Measurements from ENCODE around the gene AKR1B1. TPM values are rescaled to one million over a fixed set of nuclear protein-coding genes. Genes with fewer than 3 reads are reported as not detected.

Gene AKR1B1
- total RNA-seq, 1 donor from 2014 or later, result 88.9 TPM

DNA sequence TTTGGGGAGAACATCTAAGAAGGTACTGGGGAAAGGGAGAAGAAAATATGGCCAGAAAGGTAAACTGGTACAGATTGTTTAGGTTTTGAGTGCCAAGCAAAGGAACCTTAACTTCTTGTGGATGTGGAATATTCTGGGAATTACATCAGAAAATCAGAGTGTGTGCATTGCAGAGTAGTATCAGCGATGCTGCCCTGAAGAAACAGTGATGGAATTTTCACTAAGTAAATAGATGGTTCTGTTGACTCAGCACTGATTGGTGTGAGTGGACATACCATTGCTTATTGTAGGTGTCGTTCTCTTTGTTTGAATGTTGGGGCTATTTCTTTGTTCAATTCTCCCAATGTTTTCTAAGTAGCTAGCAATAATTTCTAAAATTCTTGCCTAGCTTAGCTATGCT lies 24.4 kb upstream of the AKR1B1 start:
- H3K27me3 Mint-ChIP-seq, result peaks cover 25% of the 10 kb centered on the region
- POLR2A ChIA-PET, result no interaction called here
- no peaks in the 10 kb centered on the region for H3K4me1 Mint-ChIP-seq

DNA sequence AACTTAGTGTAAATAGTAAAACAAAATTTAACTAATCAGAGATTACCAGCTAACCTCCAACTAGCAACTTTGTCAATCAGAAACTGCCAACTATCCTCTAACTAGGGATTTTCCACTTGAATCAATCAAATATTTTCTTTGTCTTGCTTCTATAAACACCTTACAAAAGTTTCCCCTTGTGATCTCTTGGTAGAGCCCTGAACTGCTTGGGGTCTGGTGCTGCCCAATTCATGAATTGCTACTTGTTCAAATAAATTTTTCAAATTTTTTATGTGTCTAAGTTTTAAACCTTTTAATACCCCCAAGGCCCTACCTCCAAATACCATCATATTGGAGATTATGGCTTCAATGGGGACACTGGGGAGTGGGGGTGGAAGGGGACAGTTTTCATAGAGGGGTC lies 24.0 kb upstream of the AKR1B1 start:
- TF ChIP-seq, protein P1, sequence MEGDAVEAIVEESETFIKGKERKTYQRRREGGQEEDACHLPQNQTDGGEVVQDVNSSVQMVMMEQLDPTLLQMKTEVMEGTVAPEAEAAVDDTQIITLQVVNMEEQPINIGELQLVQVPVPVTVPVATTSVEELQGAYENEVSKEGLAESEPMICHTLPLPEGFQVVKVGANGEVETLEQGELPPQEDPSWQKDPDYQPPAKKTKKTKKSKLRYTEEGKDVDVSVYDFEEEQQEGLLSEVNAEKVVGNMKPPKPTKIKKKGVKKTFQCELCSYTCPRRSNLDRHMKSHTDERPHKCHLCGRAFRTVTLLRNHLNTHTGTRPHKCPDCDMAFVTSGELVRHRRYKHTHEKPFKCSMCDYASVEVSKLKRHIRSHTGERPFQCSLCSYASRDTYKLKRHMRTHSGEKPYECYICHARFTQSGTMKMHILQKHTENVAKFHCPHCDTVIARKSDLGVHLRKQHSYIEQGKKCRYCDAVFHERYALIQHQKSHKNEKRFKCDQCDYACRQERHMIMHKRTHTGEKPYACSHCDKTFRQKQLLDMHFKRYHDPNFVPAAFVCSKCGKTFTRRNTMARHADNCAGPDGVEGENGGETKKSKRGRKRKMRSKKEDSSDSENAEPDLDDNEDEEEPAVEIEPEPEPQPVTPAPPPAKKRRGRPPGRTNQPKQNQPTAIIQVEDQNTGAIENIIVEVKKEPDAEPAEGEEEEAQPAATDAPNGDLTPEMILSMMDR (IDR thresholded peaks at IDR 0.05), result no peak
- CTCF ChIA-PET, result no interaction called here
- no peaks in the 10 kb centered on the region for H3K36me3 Mint-ChIP-seq (ENCODE audit: low read depth)
- peaks cover 5% of the 10 kb centered on the region for H3K9me3 Mint-ChIP-seq
- POLR2A ChIA-PET, result no interaction called here
- no peaks in the 10 kb centered on the region for H3K4me1 Mint-ChIP-seq
- intact Hi-C loops (cut with micrococcal nuclease), result no loop called here
- no peak overlapping the region for H3K27ac Mint-ChIP-seq
- H3K27me3 Mint-ChIP-seq, result peaks cover 25% of the 10 kb centered on the region
- DNase-seq (no peak), ATAC-seq (ENCODE audit: low read depth) (no peak)
- no peak overlapping the region for H3K4me3 Mint-ChIP-seq

More for the DNA sequence above, 24.4 kb upstream of the AKR1B1 start:
- DNase-seq (no peak), ATAC-seq (ENCODE audit: low read depth) (no peak)
- CTCF ChIA-PET, result no interaction called here
- Mint-ChIP-seq H3K27ac (no peak overlapping the region), H3K36me3 (ENCODE audit: low read depth) (no peaks in the 10 kb centered on the region), H3K4me3 (no peak overlapping the region), H3K9me3 (peaks cover 5% of the 10 kb centered on the region)
- TF ChIP-seq, protein P1 (IDR thresholded peaks at IDR 0.05), result no peak
- intact Hi-C loops (cut with micrococcal nuclease), result no loop called here

DNA sequence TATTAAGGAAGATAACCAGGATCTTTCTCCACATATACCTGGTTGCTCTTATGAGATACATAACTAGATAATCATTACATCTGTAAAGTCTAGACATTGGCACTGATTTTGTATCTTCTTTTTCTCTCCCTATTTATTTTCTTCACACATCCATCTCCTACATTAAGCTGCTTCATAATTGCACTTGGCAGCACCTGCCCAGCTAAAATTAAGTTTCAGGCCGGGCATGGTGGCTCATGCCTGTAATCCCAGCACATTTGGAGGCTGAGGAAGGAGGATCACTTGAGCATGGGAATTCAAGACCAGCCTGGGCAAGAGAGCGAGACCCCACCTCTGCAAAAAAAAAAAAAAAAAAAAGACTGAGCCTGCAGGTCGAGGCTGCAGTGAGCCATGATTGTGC lies 22.3 kb upstream of the AKR1B1 start:
- Mint-ChIP-seq H3K27ac (no peak overlapping the region), H3K4me3 (no peak overlapping the region), H3K27me3 (peaks cover 21% of the 10 kb centered on the region), H3K9me3 (peaks cover 2% of the 10 kb centered on the region), H3K36me3 (ENCODE audit: low read depth) (no peaks in the 10 kb centered on the region), H3K4me1 (no peaks in the 10 kb centered on the region)
- POLR2A ChIA-PET, result no interaction called here
- DNase-seq (no peak), ATAC-seq (ENCODE audit: low read depth) (no peak)
- intact Hi-C loops (cut with micrococcal nuclease), result no loop called here
- TF ChIP-seq, protein P1 (IDR thresholded peaks at IDR 0.05), result no peak
- CTCF ChIA-PET, result interaction anchor here (1.1 to 2.7 kb wide), 3 partner anchors 11 to 49 kb away, joined by 3 to 12 read pairs (median 4); partner anchors contain the start of gene AKR1B1

DNA sequence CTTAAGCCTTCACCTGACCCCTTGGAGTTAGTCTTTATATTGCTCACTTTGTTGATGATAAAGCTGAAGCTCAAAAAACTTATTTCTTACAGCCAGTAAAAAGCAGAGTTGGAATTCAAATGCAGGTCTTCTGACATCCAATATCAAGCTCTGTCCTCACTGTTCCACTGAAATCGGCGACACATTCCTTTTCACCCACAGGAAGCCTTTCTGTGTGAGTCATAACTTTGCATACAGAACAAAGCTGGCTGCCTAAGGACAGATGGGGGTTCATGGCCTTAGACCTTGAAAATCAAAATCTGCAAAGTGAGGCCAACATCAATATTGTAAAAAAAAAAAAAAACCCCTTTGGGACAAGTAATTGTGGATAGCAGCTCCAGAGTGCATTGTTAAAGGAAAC lies 21.8 kb upstream of the AKR1B1 start:
- Mint-ChIP-seq H3K36me3 (ENCODE audit: low read depth) (no peaks in the 10 kb centered on the region), H3K4me3 (no peak overlapping the region), H3K27ac (no peak overlapping the region), H3K27me3 (peaks cover 20% of the 10 kb centered on the region), H3K9me3 (peaks cover 2% of the 10 kb centered on the region), H3K4me1 (no peaks in the 10 kb centered on the region)
- CTCF ChIA-PET, result interaction anchor here (1.1 to 2.7 kb wide), 3 partner anchors 11 to 48 kb away, joined by 3 to 12 read pairs (median 4); partner anchors contain the start of gene AKR1B1
- intact Hi-C loops (cut with micrococcal nuclease), result no loop called here
- DNase-seq, result no peak
- POLR2A ChIA-PET, result no interaction called here
- TF ChIP-seq, protein P1 (IDR thresholded peaks at IDR 0.05), result no peak
- ATAC-seq (ENCODE audit: low read depth), result no peak

DNA sequence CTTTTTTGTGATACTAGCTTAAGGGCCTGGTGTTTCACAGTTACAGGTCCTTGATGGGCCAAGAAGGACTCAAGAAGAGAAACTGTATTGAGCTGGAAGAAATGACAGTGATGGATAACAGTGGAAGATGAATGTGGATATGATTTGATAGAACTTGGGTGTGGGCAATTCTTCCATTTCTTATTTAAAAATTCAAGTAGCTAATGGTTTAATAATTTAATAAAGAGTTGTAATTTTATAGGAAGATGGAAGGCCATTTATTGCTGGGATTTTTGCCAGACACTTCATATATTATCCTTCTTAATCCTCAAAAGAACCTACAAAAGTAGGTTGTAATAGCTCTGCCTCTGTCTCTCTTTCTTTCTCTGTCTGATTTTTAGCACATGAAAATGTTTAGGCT lies 21.3 kb upstream of the AKR1B1 start:
- Mint-ChIP-seq H3K36me3 (ENCODE audit: low read depth) (no peaks in the 10 kb centered on the region), H3K9me3 (peaks cover 2% of the 10 kb centered on the region), H3K4me1 (no peaks in the 10 kb centered on the region), H3K4me3 (no peak overlapping the region), H3K27me3 (peaks cover 16% of the 10 kb centered on the region), H3K27ac (no peak overlapping the region)
- ATAC-seq (ENCODE audit: low read depth) (no peak), DNase-seq (no peak)
- TF ChIP-seq, protein P1 (IDR thresholded peaks at IDR 0.05), result no peak
- CTCF ChIA-PET, result interaction anchor here (1.1 to 2.7 kb wide), 3 partner anchors 10 to 48 kb away, joined by 3 to 12 read pairs (median 4); partner anchors contain the start of gene AKR1B1
- intact Hi-C loops (cut with micrococcal nuclease), result no loop called here
- POLR2A ChIA-PET, result no interaction called here

All from activated B cell treated with CpG ODN at 0.5 μM for 24 hours (primary cell).